CD4-positive, alpha-beta T cell treated with Interleukin-6 for 4 hours (primary cell): ENCODE results near the gene MBTD1.
"Not testable (repeated sequence)": the region's sequence is repeated elsewhere in the genome, so short reads cannot be mapped to it uniquely, and the experiment has no call there.

Experiments
- DNase-seq: peaks from one replicate; pipeline ENCODE4 v3.0.0-alpha.2; 2020; ENCODE audit warnings: mixed read lengths

MBTD1 gene

DNA sequence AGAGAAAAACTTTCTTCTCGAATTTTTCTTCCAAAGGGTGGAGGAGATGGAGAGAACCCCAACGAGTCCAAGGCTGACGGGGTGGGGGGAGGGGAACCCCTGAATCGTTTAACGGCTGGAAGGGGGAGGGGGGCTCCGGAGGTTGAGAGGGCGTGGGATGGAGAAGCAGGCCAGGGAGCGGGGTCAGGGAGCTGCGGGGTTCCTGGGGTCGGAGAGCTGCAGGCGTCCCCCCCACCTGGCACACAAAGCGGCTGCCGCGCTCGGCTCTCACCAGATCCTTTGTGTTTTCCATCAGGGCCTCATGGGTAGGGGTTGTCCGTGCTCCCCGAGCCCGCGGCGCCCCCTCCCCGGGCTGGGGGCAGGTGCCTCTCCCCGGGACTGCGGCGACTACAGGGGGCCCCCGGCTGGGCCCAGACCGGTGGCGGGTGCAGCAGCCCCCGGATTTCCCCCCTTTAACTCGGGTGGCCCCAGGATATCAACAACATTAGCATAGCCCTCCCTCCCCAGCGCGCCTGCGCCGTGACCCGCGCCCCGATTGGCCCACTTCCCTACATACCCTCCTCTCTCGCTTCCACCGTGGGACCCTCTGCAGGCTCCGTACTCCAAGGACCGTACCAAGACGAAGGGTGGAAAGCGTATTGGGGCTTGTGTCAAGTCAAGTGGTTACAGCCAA lies at the start of gene MBTD1:
Gene MBTD1, minus strand, starts transcription at position 486 of the 673 bp plus-strand sequence. CDS start 34,888 bp downstream, outside the sequence.
- peak; percentile 96 for DNase-seq

DNA sequence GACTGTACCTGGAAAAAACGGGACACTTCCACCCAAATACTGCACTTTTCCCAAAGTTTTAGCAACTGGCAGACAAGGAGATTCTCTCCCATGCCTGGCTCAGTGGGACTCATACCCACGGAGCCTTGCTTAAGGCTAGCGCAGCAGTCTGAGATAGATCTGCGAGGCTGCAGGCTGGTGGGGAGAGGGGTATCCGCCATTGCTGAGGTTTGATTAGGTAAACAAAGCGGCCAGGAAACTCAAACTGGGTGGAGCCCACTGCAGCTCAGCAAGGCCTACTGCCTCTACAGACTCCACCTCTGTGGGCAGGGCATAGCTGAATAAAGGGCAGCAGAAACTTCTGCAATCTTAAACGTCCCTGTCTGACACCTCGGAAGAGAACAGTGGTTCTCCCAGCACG lies 45.3 kb upstream of the MBTD1 start:
- DNase-seq = no peak

DNA sequence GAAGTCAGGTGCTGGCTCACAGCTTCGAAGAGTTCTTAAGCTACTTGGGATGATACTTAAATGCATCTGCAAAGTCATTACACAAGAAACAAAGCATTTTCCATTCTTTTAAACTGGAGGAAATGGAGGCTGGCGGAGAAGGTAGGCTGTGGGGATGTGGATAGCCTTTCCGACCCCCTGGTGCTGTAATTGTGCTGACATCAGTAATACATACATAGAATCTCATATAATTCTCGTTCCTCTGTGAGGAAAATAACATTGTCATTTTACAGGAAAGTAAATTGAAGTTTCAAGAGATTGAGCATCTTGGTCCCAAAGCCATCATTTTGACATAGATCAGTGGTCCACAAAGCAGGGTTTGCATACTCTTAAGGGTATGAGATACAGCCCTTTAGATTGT lies 40.0 kb upstream of the MBTD1 start:
- DNase-seq = no peak

DNA sequence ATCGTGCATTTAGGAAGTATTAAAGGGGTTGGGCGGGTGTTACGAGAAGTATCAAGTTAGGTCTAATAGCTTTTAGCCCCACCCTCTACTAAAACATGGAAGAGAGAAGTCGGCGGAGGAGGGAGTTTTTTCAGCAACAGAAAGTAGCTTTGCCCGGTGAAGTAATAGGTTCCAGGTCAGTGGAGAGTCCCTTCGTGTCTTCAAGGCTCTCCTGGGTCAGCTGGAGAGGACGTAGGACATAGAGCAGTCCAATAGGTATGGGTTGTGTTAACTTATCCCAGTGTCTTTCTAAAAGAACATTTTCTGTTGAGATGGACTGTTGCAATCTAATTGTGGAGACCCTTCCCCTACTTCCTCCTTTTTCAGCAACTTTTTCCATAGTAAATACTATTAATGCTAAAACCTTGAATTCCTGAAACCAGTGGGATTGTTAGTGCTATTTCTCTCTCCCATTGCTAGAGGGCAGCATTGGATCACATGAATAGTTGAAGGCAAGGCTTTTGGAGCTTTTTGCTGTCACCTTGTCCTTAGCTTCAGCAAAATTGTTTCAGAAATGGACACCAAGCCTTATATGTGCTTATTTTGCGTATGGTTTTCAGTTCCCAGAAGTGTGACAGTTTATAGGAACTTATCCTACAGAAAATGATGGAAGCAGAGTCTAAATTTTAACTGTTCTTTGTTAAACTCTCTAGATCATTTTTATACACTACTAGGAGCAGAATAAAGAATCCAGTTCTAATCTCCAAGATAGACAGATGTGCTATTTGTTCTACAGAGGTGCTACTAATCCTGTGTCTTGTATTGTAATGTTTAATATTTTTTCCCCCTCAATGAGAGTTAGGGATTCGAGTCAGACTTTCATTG lies 38.9 kb upstream of the MBTD1 start:
- no peak for DNase-seq

DNA sequence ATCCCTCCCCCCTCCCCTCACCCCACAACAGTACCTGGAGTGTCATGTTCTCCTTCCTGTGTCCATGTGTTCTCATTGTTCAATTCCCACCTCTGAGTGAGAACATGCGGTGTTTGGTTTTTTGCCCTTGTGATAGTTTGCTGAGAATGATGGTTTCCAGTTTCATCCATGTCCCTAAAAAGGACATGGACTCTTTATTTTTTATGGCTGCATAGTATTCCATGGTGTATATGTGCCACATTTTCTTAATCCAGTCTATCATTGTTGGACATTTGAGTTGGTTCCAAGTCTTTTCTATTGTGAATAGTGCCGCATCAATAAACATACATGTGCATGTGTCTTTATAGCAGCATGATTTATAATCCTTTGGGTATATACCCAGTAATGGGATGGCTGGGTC lies 34.5 kb upstream of the MBTD1 start:
- DNase-seq = not testable (repeated sequence)

DNA sequence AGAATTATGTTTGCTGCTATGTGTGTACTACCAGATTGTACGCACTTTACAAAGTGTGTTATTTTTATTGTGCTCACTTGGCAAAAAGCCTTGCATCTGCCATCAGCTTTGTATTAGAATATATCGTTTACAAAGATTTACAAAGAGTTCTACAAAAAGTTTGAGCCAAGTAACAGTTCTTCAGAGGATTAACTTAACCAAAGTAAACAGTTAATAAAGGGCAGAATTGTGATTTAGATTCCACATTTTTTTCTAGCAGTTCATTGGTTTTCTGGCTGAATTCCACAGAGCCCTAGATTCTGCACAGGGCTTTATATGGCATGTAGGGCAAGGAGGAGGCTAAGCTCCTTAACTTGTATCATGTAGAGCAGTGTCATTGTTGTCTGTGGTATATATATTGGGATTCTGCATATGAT lies 29.9 kb upstream of the MBTD1 start:
- DNase-seq = no peak

DNA sequence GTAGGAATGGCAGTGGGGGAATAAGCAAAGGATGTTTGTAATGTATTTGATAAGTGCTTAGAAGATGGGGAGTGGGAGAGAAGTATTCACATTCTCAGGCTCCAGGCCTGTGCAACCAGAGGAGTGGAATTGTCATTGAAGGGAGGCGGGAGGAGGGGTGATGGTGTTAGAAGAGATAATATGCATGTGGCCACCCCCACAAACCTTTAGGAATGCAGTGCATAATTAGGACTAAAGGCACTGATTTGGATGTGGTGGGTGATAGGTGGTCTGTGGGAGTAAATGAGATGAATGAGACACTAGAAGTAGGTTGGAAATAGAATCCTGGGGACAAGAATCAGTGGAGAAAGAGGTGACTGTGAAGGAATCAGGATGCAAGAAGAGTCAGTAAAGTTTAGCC lies 27.6 kb upstream of the MBTD1 start:
- DNase-seq = no peak

DNA sequence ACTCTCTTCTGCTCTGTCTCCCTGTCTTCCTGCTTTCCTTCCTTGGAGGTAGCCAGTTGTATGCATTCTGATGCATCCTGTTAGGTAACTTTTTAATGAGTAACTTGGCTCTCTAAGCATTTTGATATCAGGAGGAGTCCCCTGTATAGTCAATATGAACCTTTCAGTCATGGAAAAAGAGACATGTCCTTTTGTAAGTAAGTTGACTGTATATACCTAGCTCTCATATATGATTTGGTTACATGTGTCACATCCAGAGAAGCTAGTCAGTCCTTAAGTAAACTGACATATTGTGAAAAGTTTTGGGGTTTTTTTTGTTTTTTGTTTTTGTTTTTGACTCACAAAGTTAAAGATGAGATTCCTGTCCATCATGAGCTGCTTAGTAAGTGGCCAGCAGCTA lies 19.3 kb upstream of the MBTD1 start:
- no peak for DNase-seq

DNA sequence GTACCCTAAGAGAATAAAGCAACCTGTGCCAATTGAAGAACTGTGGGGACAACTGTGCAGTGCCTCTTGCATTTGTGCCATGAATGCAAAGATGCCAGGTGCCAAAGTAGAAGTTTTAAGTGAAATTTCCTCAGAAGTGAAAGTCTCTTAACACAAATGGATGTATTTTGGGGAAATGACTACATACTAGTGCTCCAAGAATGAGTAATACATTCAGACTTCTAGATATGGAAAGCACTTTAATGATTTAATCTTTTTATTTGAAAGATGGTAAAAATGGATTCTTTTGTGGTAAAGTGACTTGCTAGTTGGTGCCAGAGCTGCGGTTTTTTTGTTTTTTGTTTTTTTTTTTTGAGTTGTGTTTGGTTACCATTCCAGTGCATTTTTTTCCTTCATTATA lies 15.5 kb upstream of the MBTD1 start:
- DNase-seq = no peak

DNA sequence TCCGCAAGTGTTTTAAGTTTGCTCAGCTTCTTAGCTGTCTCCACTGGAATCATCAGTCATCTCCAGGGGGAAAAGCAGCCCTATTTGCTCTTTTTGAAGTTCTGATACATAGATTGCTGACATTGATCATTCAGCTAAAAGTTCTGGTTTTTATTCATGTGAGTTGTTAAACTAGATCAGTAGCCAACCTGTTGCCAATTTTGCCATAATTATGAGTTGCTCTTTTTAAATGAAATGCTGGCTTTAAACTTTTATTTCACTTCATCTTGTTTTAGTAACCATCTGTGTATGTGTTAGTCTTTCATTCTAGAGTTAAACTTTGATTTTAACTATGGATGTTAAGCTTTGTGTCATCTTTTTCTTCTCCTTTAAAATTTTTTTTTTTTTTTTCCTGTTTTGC lies 13.0 kb upstream of the MBTD1 start:
- no peak for DNase-seq

DNA sequence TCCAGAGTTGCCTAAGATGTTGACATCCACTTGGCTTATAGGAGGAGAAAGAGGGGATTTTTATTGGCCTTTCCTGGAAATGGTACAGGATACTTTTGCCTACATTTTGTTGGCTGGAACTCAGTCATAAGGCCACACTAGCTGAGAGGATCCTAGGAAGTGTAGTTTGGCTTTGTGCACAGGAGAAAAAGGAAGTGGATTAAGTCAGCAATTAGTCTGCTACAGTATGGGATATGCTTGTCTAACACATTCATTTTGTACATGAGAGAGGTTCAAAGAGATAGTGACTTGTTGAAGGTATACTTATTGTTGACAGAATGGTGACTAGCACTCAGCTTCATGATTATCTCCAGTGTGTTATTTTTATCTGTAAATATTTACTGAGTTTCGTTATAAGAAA lies 10.8 kb upstream of the MBTD1 start:
- DNase-seq = no peak

DNA sequence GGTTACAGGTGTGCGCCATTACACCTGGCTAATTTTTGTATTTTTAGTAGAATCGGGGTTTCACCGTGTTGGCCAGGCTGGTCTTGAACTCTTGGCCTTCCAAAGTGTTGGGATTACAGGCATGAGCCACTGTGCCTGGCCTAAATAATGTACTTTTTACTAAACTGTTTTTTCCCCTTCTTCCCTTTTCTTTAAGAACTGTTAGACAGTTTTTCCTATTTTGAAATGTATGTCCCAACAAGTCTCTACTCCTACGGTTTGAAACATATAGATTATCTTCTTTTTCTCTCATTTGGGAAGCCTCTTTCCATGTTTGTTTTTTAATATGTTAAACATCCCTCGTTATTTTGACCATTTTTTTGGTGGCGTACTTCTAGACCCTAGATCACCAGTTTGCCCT lies 10.1 kb upstream of the MBTD1 start:
- DNase-seq = no peak

DNA sequence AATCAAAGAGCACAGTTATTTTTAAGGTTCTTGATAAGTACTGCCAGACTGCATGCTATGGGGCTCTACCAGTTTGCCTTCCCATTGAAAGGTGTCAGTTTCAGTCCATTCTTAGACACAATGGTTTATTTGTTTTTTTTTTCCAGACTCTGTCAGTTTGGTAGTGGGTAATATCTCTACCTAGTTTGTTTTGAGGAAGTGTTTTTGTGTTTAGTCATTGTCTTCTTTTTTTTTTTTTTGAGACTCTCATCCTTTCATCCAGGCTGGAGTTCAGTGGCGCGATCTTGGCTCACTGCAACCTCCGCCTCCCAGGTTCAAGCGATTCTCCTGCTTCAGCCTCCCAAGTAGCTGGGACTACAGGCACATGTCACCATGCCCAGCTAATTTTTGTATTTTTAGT lies 4.6 kb upstream of the MBTD1 start:
- not testable (repeated sequence) for DNase-seq

DNA sequence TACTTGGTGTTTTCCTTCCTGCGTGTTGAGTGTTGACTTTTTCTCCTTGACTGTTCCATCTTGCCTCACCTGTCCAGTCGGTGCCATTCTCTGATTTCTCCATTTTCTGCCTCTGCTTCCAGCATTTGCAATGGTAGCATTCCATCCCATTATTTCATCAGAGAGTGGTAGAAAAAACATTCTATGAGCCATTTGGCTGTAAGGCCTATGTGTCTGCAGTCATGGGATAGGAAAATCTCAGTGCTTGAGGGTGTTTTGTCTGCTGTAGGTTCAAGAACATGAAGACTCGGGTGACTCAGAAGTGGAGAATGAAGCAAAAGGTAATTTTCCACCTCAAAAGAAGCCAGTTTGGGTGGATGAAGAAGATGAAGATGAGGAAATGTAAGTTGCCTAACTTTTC lies 3.2 kb upstream of the MBTD1 start:
- DNase-seq = no peak

DNA sequence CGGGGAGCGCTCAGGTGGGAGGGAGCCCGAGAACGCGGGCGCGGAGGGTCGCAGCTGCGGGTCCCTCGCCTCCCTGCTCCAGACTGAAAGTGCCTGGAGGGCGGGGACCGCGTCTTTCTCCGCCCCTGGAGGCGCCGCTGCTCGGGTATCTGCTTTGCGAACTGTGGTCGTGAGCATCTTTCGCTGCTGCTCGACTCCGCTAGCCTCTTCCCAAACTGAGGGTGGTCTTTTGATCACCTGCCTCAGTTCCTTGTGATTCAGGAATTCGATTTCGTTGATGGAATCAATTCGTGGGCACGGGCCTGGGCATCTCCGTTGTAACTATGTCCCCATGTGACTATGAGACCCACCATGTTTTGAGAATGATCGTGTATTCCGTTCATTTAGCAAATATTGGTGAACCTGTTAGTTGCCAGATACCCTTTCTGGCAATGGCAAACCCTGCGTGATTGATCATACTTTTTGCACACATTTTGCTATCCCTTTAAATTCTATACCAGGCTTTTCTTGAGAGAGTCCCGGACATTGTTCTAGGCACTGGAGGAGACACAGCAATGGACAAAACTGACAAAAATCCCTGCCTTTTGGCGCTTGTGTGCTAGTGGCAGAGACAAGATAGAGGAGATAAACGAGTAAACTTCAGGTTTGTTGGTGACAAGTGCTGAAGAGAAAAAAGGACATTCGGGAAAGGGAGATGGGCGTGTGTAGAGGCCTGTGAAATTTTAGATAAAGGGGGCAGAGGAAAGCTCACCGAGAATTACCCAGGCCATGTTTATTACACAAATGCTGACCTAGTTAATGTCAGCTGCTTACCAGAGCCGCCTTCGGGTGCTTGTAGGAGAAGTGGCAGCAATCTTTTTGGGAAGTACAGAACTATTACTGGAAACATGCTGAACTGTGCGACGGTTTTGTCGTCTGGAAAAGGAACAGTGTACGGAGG lies 1.4 kb upstream of the MBTD1 start:
- DNase-seq = no peak

DNA sequence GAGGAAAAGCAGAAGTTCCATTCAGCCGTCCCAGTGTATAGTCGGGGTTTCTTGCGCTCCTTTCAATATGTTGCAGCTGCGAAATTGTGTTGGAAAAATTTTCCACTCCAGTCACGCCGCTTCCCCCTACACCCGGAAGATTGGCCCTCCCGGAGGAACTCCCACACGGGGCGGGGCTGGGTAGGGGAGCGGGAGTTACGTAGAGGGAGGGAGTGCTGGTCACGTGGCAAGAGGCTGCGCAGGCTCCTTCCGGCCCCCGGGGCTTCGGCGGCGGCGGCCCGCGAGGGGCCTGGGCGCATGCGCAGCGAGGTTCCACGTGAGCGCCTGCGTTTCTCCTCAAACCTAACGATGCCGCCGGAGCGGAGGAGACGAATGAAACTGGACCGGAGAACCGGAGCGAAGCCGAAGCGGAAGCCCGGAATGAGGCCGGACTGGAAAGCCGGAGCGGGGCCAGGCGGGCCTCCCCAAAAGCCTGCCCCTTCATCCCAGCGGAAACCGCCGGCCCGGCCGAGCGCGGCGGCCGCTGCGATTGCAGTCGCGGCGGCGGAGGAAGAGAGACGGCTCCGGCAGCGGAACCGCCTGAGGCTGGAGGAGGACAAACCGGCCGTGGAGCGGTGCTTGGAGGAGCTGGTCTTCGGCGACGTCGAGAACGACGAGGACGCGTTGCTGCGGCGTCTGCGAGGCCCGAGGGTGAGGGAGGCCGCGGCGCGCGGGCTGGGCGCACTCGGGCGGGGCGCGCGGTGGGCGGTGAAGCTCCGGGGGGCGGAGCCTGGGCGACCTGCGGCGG lies 581 bp upstream of the MBTD1 start, which contains the start of gene UTP18:
Gene UTP18, plus strand, starts transcription at position 310 of the 787 bp plus-strand sequence. Its CDS starts 39 bp downstream, at position 349.
- peak; percentile 97 for DNase-seq

DNA sequence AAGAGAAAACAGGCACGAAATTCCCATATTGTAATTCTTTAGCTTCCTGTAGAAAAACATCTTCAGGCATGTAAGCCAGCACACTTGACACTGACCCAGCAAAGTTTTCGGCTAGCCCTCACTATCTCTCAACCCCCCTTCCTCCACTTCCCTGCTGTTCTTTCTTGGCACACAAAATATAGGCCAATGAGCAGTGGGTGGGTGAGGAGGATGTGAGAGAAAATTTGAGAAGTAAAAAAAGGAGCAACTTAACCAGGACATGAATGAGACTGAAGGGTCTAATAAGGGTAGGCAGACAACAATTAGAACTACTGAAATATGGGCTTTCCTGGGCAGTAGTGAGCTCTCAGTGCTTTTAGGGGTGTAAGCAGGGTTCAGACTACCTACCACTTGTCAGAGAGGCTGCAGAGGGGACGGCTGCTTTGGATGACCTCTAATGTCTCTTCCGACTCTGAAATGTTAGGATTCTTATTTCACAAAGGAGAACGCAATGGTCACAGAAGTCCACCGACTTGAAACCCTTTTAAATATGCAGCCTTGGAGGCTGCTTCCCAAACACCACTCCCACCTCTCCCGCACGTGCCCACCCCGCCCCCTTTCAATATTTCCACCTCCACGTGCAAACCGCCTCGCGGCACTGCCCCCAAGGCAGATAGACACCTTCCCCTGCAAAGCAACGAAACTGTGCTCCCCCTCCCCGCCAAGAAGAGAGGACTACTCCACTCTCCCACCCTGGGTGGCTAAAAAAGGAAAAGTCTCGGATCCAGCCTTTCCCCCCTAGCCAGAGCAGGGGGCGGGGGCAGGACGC lies 889 bp downstream of the MBTD1 start:
- DNase-seq = no peak

DNA sequence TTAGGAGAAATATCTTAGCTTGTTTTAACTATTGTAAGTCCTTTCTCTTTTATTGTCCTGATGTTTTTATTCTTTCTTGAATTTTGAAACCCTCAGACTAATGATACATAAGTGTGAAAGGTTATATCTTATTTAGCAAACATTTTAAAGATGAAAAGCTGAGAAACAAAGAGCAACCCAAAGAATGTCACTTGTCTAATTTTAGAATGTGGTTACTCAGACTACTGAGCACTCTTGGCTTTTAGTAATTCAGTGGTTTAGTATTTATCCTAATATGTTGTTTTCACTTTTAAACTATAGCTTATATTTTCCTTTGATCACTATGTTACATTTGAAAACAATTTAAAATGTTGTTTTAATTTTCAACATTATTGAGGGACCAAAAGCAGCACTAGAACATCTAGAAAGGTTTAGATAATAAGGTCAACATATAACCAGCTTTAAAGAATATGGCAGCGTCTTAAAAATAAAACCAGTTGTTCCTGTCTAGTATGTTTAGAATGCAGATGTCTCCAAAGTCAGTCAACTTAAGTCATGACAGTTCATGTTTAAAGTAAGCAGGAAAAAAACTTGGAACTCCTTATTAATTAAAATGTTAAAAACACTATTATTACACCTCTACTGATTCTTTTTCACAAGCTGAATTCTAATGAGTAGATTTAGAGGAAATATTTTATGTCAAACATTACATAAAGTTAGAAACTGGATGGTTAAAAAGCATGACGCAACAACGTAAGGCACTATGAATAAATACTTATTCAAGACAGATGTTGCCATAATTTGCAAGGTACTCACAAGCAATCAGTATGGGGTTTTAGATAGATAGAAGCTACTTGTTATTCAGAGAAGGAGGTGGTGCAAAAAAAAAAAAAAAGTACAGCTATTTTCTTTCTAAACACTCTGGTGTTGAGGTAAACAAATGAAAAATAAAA lies 2.4 kb downstream of the MBTD1 start:
- no peak for DNase-seq

DNA sequence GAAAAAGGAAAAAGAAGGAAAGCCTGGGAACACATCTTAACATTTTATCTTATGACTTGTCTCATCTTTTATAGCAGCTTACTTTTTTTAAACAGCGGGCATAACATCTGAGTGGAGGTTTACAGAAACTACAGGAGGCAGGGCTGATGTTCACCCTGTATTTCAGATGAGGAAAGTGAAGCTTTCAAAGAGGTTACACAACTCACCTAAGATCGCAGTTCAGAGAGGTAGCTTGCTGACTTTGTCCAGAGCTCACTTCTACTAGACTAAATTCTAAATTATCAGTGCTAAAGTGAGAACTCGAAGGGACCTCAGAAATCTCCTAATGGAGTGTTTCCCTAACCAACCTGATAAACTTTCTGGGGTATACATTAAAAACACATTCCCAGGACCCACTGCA lies 3.7 kb downstream of the MBTD1 start:
- DNase-seq = no peak

DNA sequence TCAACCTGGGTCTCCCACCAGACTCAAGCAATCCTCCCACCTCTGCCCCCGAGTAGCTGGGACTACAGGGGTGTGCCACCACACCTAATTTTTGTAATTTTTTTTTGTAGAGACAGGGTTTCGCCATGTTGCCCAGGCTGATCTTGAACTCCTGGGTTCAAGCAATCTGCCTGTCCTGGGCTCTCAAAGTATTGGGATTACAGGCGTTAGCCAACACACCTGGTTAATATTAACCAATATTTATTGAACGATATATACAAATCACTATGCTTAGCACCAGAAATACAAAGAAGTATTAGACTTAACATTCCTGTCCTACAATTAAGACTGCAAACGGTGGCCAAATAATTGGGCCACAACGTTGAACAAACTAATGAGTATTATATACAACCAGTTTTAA lies 4.2 kb downstream of the MBTD1 start:
- no peak for DNase-seq
